Vagina (tissue), 2 donors: ENCODE measurements around the gene VWF. TPM values are rescaled to one million over a fixed set of nuclear protein-coding genes. Genes with fewer than 3 reads are reported as not detected.
"Not testable (repeated sequence)": the region's sequence is repeated elsewhere in the genome, so short reads cannot be mapped to it uniquely, and the experiment has no call there.

Source experiments
- DNase-seq, 2 donors: peaks; one replicate each; pipeline ENCODE4 v3.0.0-alpha.2; 2017; ENCODE audit errors: extremely low spot score in 2 of 2
- H3K27ac ChIP-seq: fragments of 200-600 bp; sonication (generic); one replicate; pipeline ENCODE4 v1.5.1; 2019
- H3K27me3 ChIP-seq: fragments of 200-600 bp; sonication (generic); one replicate; pipeline ENCODE4 v1.5.1; 2019
- H3K36me3 ChIP-seq, 2 donors: fragments of 200-600 bp; sonication (generic); one replicate each; pipeline ENCODE4 v1.5.1; 2017 to 2019
- H3K4me1 ChIP-seq: fragments of 200-600 bp; sonication (generic); one replicate; pipeline ENCODE4 v1.5.1; 2019
- H3K4me3 ChIP-seq, 2 donors: fragments of 200-600 bp; sonication (generic); 1 replicate in 1 of 2; 2 replicates in 1 of 2; pipeline ENCODE4 v1.5.1; 2016 to 2019
- H3K9me3 ChIP-seq: fragments of 200-600 bp; sonication (generic); one replicate; pipeline ENCODE4 v1.5.1; 2019
- CTCF ChIP-seq, 3 experiments: fragments of 450-650 bp in 2 of 3; fragments of 200-600 bp in 1 of 3; sonication (generic) in 1 of 3; IDR thresholded peaks; one replicate each; pipeline ENCODE4 v1.5.1; 2017 to 2019; ENCODE audit warnings: antibody characterized with exemption in 3 of 3, mild to moderate bottlenecking in 2 of 3, moderate library complexity in 2 of 3
- POLR2A ChIP-seq, 2 donors: fragments of 450-650 bp; IDR thresholded peaks; one replicate each; pipeline ENCODE4 v1.6.1; 2017; ENCODE audit warnings: antibody characterized with exemption in 2 of 2, mild to moderate bottlenecking in 2 of 2, moderate library complexity in 2 of 2
- POLR2AphosphoS5 ChIP-seq, 2 donors: sonication (generic); formaldehyde crosslinking; IDR thresholded peaks; one replicate each; pipeline ENCODE4 v1.9.0; 2017; ENCODE audit warnings: antibody characterized with exemption in 2 of 2, mild to moderate bottlenecking in 2 of 2, low read depth in 1 of 2; ENCODE audit not compliant: insufficient read depth in 1 of 2
- intact Hi-C: fragments of 100-400 bp; cut with DNase I; formaldehyde crosslinking; loops from one replicate; pipeline ENCODE4 v1.15.1; 2023
- total RNA-seq: library from RNA; depleted of rRNA; stranded (reverse); fragments of >200 nt; gene quantifications from one replicate; pipeline ENCODE4 v1.2.3, GENCODE V29; 2016

The VWF gene
- total RNA-seq, 1 donor from 2014 or later, result 334 TPM

- TF ChIP-seq POLR2AphosphoS5 (IDR thresholded peaks at IDR 0.05; ENCODE audit: insufficient read depth in 1 of 2, low read depth in 1 of 2), result no peak
- TF ChIP-seq CTCF (IDR thresholded peaks at IDR 0.05), result no peak
- TF ChIP-seq POLR2A (IDR thresholded peaks at IDR 0.05), result no peak
- Histone ChIP-seq H3K27ac (no peak overlapping the region), H3K27me3 (no peaks in the 10 kb centered on the region), H3K9me3 (no peaks in the 10 kb centered on the region), H3K36me3 (no peaks in the 10 kb centered on the region), H3K4me1 (no peaks in the 10 kb centered on the region), H3K4me3 (no peak overlapping the region)
- peak in 1 of 2 donors; percentile 60 for DNase-seq
- intact Hi-C loops, result no loop called here
These were observed 106.2 kb downstream of the VWF start for GRCh38 chr12:6018265-6018664.

- intact Hi-C loops, result no loop called here
- Histone ChIP-seq H3K4me3 (no peak overlapping the region), H3K27me3 (no peaks in the 10 kb centered on the region), H3K36me3 (no peaks in the 10 kb centered on the region), H3K27ac (no peak overlapping the region), H3K4me1 (no peaks in the 10 kb centered on the region), H3K9me3 (no peaks in the 10 kb centered on the region)
- TF ChIP-seq CTCF (IDR thresholded peaks at IDR 0.05), result no peak
- TF ChIP-seq POLR2AphosphoS5 (IDR thresholded peaks at IDR 0.05; ENCODE audit: insufficient read depth in 1 of 2, low read depth in 1 of 2), result no peak
- DNase-seq, result peak in 1 of 2 donors; percentile 60
These were observed 107.7 kb downstream of the VWF start for GRCh38 chr12:6016756-6017155.

GRCh38 chr12:6016004-6016403 is 108.5 kb downstream of the VWF start:
- H3K27ac ChIP-seq, H3K4me3 ChIP-seq, H3K4me1 ChIP-seq, intact Hi-C loops, H3K36me3 ChIP-seq, H3K27me3 ChIP-seq, H3K9me3 ChIP-seq: not testable (repeated sequence)
- DNase-seq, result peak in 1 of 2 donors; percentile 54

GRCh38 chr12:6015271-6015670 is 109.2 kb downstream of the VWF start:
- H3K4me1 ChIP-seq, H3K27me3 ChIP-seq, DNase-seq, H3K36me3 ChIP-seq, H3K9me3 ChIP-seq, H3K4me3 ChIP-seq, intact Hi-C loops, H3K27ac ChIP-seq: not testable (repeated sequence)

- H3K4me3 ChIP-seq, H3K9me3 ChIP-seq, H3K4me1 ChIP-seq, H3K36me3 ChIP-seq, H3K27ac ChIP-seq, intact Hi-C loops, H3K27me3 ChIP-seq: not testable (repeated sequence)
- DNase-seq, result peak in 1 of 2 donors; percentile 47
These were observed 113.7 kb downstream of the VWF start for GRCh38 chr12:6010631-6011350.

GRCh38 chr12:5997260-5997659 is 127.2 kb downstream of the VWF start:
- Histone ChIP-seq H3K4me3 (no peak overlapping the region), H3K9me3 (no peaks in the 10 kb centered on the region), H3K27me3 (no peaks in the 10 kb centered on the region), H3K4me1 (no peaks in the 10 kb centered on the region), H3K27ac (no peak overlapping the region), H3K36me3 (peaks cover 0 to under 1% of the 10 kb centered on the region in 2 donors)
- no peak for DNase-seq
- intact Hi-C loops, result no loop called here
- TF ChIP-seq POLR2A (IDR thresholded peaks at IDR 0.05) (no peak), CTCF (IDR thresholded peaks at IDR 0.05) (no peak), POLR2AphosphoS5 (IDR thresholded peaks at IDR 0.05; ENCODE audit: insufficient read depth in 1 of 2, low read depth in 1 of 2) (no peak)
